ENCODE data around the gene MVB12A. TPM values are rescaled to one million over a fixed set of nuclear protein-coding genes. Genes with fewer than 3 reads are reported as not detected.

MVB12A gene
- total RNA-seq, 1 donor, result 32.0 TPM

DNA sequence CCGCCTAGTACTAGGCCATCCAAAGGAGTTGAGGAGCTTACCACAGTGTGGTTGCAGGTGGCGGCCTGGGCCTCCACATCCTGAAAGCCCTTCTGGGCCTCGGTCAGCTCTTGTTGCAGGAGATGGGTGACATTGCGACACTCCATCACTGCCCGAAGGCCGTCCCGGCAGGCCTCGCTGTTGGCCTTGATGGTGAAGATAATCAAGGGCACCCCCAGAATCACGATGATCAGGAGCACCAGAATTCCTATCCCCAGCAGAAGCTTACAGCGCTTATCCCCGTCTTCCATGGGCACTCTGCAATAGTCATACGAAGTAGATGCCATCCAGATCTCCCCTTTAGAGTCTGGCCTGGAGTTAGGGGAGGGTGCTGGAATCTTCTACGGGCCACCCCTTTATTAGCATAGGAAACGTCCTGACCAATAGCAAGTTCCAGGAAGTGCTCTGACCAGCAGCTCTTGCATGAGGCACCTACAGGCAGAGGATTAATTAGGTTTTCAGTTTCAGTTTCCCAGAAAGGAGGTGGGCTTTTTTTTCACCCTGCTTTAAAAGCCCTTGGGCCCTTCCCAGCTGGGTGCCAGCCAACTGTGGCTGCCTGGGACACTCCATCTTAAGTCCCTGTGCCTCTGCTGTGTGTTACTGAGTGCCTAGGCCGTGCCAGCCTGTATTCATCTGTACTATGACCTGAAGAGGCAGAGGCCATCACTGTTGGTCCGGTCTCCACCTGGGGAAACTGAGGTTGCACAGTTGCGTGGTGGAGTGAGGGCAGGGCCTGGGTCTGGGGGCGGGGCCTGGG is 14.4 kb upstream of the MVB12A start, which contains the start of gene BST2:
TSS of gene BST2 (minus strand) at position 381 of the 796 bp plus-strand sequence. CDS start at position 326, 55 bp downstream.
- DNase-seq (ENCODE audit: low read depth), result peak; percentile 96
- TF ChIP-seq, protein P1, sequence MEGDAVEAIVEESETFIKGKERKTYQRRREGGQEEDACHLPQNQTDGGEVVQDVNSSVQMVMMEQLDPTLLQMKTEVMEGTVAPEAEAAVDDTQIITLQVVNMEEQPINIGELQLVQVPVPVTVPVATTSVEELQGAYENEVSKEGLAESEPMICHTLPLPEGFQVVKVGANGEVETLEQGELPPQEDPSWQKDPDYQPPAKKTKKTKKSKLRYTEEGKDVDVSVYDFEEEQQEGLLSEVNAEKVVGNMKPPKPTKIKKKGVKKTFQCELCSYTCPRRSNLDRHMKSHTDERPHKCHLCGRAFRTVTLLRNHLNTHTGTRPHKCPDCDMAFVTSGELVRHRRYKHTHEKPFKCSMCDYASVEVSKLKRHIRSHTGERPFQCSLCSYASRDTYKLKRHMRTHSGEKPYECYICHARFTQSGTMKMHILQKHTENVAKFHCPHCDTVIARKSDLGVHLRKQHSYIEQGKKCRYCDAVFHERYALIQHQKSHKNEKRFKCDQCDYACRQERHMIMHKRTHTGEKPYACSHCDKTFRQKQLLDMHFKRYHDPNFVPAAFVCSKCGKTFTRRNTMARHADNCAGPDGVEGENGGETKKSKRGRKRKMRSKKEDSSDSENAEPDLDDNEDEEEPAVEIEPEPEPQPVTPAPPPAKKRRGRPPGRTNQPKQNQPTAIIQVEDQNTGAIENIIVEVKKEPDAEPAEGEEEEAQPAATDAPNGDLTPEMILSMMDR (IDR thresholded peaks at IDR 0.05; ENCODE audit: insufficient read depth, low read depth, low read length), result no peak
- peak within 1 kb of the TSS; percentile 69 for H3K4me3 ChIP-seq (ENCODE audit: low read depth, low read length)

GRCh38 chr19:17406046-17406886 is 13.6 kb upstream of the MVB12A start:
- H3K4me3 ChIP-seq (ENCODE audit: low read depth, low read length), result peak overlapping the region; percentile 69
- peak; percentile 58 for DNase-seq (ENCODE audit: low read depth)
- TF ChIP-seq, protein P1 (IDR thresholded peaks at IDR 0.05; ENCODE audit: insufficient read depth, low read depth, low read length), result no peak

GRCh38 chr19:17406887-17407196 is 13.0 kb upstream of the MVB12A start:
- TF ChIP-seq, protein P1 (IDR thresholded peaks at IDR 0.05; ENCODE audit: insufficient read depth, low read depth, low read length), result no peak
- peak overlapping the region; percentile 69 for H3K4me3 ChIP-seq (ENCODE audit: low read depth, low read length)
- no peak for DNase-seq (ENCODE audit: low read depth)

DNA sequence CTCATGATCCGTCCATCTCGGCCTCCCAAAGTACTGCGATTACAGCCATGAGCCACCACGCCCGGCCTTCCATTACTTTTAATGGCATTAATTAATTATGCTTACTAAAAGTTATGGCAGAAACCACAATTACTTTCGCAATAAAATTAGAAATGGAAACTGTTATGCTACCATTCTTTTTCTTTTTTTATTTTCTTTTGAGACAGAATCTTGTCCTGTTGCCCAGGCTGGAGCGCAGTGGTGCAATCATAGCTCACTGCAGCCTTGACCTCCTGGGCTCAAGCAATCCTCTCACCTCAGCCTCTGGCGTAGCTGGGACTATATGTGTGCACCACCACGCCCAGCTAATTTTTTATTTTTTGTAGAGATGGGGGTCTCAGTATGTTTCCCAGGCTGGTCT is 9.9 kb upstream of the MVB12A start:
- no peak overlapping the region for H3K4me3 ChIP-seq (ENCODE audit: low read depth, low read length)
- TF ChIP-seq, protein P1 (IDR thresholded peaks at IDR 0.05; ENCODE audit: insufficient read depth, low read depth, low read length), result no peak
- peak; percentile 83 for DNase-seq (ENCODE audit: low read depth)

- no peak for DNase-seq (ENCODE audit: low read depth)
- TF ChIP-seq, protein P1 (IDR thresholded peaks at IDR 0.05; ENCODE audit: insufficient read depth, low read depth, low read length), result no peak
- H3K4me3 ChIP-seq (ENCODE audit: low read depth, low read length), result no peak overlapping the region
Observed at GRCh38 chr19:17411801-17412200, 8.0 kb upstream of the MVB12A start.

- DNase-seq (ENCODE audit: low read depth), result no peak
- TF ChIP-seq, protein P1 (IDR thresholded peaks at IDR 0.05; ENCODE audit: insufficient read depth, low read depth, low read length), result no peak
- no peak overlapping the region for H3K4me3 ChIP-seq (ENCODE audit: low read depth, low read length)
Observed at GRCh38 chr19:17414097-17414496, 5.8 kb upstream of the MVB12A start.

Data from fibroblast of villous mesenchyme (primary cell).